HG03565 (cell line): ENCODE data around the gene TOGARAM1.

Experiments used
- ATAC-seq: cut with Tn5 transposase; IDR thresholded peaks from one replicate; pipeline ENCODE4 v1.9.1; 2021; ENCODE audit warnings: mild to moderate bottlenecking, moderate library complexity; ENCODE audit not compliant: unreplicated experiment

TOGARAM1 gene

GRCh38 chr14:45083976-45084722 is 122.2 kb downstream of the TOGARAM1 start, which contains the start of gene PRPF39:
Gene PRPF39 (plus strand): TSS chr14:45084116. CDS start chr14:45095240, 11,124 bp downstream.
- ATAC-seq, result peak; percentile 91

GRCh38 chr14:45084946-45085346 is 123.0 kb downstream of the TOGARAM1 start:
- ATAC-seq, result no peak

- peak; percentile 76 for ATAC-seq
Observed at GRCh38 chr14:45089813-45090212, 127.8 kb downstream of the TOGARAM1 start.

GRCh38 chr14:45091710-45092109 is 129.7 kb downstream of the TOGARAM1 start:
- ATAC-seq, result no peak

GRCh38 chr14:45094275-45094674 is 132.3 kb downstream of the TOGARAM1 start:
- ATAC-seq, result no peak

GRCh38 chr14:45095143-45095542 is 133.2 kb downstream of the TOGARAM1 start:
- no peak for ATAC-seq

GRCh38 chr14:45096218-45096617 is 134.2 kb downstream of the TOGARAM1 start:
- ATAC-seq, result no peak

GRCh38 chr14:45103806-45104205 is 141.8 kb downstream of the TOGARAM1 start:
- ATAC-seq, result no peak

GRCh38 chr14:45104561-45104960 is 142.6 kb downstream of the TOGARAM1 start:
- ATAC-seq, result no peak

- no peak for ATAC-seq
Observed at GRCh38 chr14:45112896-45113781, 151.1 kb downstream of the TOGARAM1 start.

- no peak for ATAC-seq
Observed at GRCh38 chr14:45114327-45114726, 152.3 kb downstream of the TOGARAM1 start.

GRCh38 chr14:45118594-45118993 is 156.6 kb downstream of the TOGARAM1 start:
- ATAC-seq, result no peak

- peak; percentile 51 for ATAC-seq
Observed at GRCh38 chr14:45120096-45120495, 158.1 kb downstream of the TOGARAM1 start.

GRCh38 chr14:45123271-45123670 is 161.3 kb downstream of the TOGARAM1 start:
- no peak for ATAC-seq
